Natural killer cell (primary cell): Measurements from ENCODE around the gene CRYZL1. TPM values are rescaled to one million over a fixed set of nuclear protein-coding genes. Genes with fewer than 3 reads are reported as not detected.

ENCODE experiments used
- ATAC-seq, 3 donors: fragments of 150-1000 bp in 2 of 3; fragments of 200-7000 bp in 1 of 3; cut with Tn5 transposase; 1 replicate in 1 of 3; 2 replicates in 2 of 3; pipeline ENCODE4 v1.10.0; 2021; ENCODE audit warnings: mild to moderate bottlenecking in 2 of 3, moderate library complexity in 2 of 3
- DNase-seq, 2 donors: peaks; one replicate each; pipeline versions ENCODE4 v3.0.0 to v3.0.0-alpha.2; 2013 to 2021; ENCODE audit warnings: mixed read lengths in 1 of 2
- H3K27ac ChIP-seq: one replicate; pipeline ENCODE4 v1.5.1; 2013; ENCODE audit warnings: mild to moderate bottlenecking, low read length
- H3K27me3 ChIP-seq: one replicate; pipeline ENCODE4 v1.6.1; 2013; ENCODE audit warnings: low read length; ENCODE audit not compliant: control insufficient read depth, insufficient read depth
- H3K36me3 ChIP-seq: one replicate; pipeline ENCODE4 v1.6.1; 2013; ENCODE audit warnings: low read length; ENCODE audit not compliant: control insufficient read depth, insufficient read depth
- H3K4me1 ChIP-seq: one replicate; pipeline ENCODE4 v1.6.1; 2013; ENCODE audit warnings: low read length; ENCODE audit not compliant: control insufficient read depth, insufficient read depth
- H3K4me3 ChIP-seq: one replicate; pipeline ENCODE4 v1.5.1; 2013; ENCODE audit warnings: low read length
- H3K9me3 ChIP-seq: one replicate; pipeline ENCODE4 v1.6.1; 2013; ENCODE audit warnings: low read length; ENCODE audit not compliant: control insufficient read depth, insufficient read depth
- H3K27ac Mint-ChIP-seq, 2 donors: one replicate each; pipeline ENCODE4 v1.8.0; 2022; ENCODE audit warnings: mild to moderate bottlenecking in 2 of 2, mixed read lengths in 2 of 2, moderate library complexity in 1 of 2
- H3K27me3 Mint-ChIP-seq, 2 donors: one replicate each; pipeline ENCODE4 v1.8.0; 2022; ENCODE audit warnings: low read depth in 2 of 2, mixed read lengths in 2 of 2
- H3K36me3 Mint-ChIP-seq: one replicate; pipeline ENCODE4 v1.8.0; 2022; ENCODE audit warnings: mixed read lengths
- H3K4me1 Mint-ChIP-seq, 2 donors: one replicate each; pipeline ENCODE4 v1.8.0; 2022; ENCODE audit warnings: mixed read lengths in 2 of 2
- H3K4me3 Mint-ChIP-seq: one replicate; pipeline ENCODE4 v1.8.0; 2022; ENCODE audit warnings: mild to moderate bottlenecking, moderate library complexity, mixed read lengths
- H3K9me3 Mint-ChIP-seq, 2 donors: one replicate each; pipeline ENCODE4 v1.8.0; 2022; ENCODE audit warnings: mixed read lengths in 2 of 2
- WGBS: methylation state at CpG from one replicate; pipeline ENCODE4 v1.1.7; 2013; ENCODE audit warnings: missing lambda C conversion rate; ENCODE audit not compliant: insufficient coverage; 5-methylcytosine and 5-hydroxymethylcytosine counted together
- intact Hi-C: fragments of 100-400 bp; cut with micrococcal nuclease; formaldehyde crosslinking; loops from one replicate; pipeline ENCODE4 v1.14.2; 2022
- total RNA-seq, 4 donors: library from RNA; stranded (reverse); fragments of 120-200 nt in 1 of 4; gene quantifications; one replicate each; pipeline versions ENCODE4 v1.2.3 to v1.2.4, GENCODE V29; 2013 to 2022
- TF ChIP-seq, protein P1 (sequence below): fragments of 200-600 bp; IDR thresholded peaks from one replicate; pipeline ENCODE4 v1.8.0; 2022; ENCODE audit warnings: antibody characterized with exemption

CRYZL1 gene
- total RNA-seq, 3 donors from 2014 or later (not counting 1 experiment from before 2014, with no cell fraction given) = 25.8 to 32.8 (median 30.0) TPM

DNA sequence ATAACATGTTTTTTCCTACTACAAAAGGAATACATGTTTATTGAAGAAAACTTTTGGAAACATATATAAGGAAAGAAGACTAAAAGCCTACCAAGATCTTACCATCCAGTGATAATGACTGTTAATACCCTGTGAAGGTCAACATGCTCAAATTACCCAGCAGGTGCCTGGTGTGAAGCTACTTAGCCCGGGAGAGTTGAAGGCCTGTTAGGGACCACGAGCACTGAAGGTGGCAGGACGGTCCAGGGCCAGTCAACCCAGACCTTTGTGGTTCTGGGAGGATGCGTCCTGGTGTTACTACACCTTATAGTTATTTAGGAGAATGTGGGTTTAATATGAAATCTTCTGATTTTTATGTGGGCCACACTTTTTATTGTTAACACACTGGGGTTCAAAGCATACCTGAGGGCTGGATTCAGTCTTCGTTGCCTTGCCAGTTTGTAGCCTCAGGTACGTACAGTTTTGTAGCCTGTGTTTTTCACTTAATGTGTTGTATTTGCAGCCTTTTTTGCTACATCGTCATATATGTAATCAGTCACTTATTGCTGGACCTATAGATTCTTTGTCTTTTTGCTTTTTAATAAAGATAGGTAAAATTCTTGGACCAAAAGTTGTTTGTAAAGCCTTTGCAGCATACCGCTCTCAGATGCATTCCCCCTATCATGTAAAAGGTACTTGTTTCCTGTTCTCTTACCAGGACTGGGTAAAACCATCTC, 10.6 kb upstream of the CRYZL1 start:
- ATAC-seq = no peak
- H3K4me1 Mint-ChIP-seq = peaks cover 0 to 1% of the 10 kb centered on the region in 2 donors
- no peak for DNase-seq
- no peaks in the 10 kb centered on the region for H3K4me1 ChIP-seq
- no peaks in the 10 kb centered on the region for H3K9me3 ChIP-seq
- no peak overlapping the region for H3K27ac ChIP-seq
- no peaks in the 10 kb centered on the region for H3K36me3 ChIP-seq
- H3K27ac Mint-ChIP-seq = no peak overlapping the region
- peaks cover 7 to 54% of the 10 kb centered on the region in 2 donors for H3K27me3 Mint-ChIP-seq
- no peak overlapping the region for H3K4me3 Mint-ChIP-seq
- H3K4me3 ChIP-seq = no peak overlapping the region
- no peaks in the 10 kb centered on the region for H3K9me3 Mint-ChIP-seq
- TF ChIP-seq, protein P1, sequence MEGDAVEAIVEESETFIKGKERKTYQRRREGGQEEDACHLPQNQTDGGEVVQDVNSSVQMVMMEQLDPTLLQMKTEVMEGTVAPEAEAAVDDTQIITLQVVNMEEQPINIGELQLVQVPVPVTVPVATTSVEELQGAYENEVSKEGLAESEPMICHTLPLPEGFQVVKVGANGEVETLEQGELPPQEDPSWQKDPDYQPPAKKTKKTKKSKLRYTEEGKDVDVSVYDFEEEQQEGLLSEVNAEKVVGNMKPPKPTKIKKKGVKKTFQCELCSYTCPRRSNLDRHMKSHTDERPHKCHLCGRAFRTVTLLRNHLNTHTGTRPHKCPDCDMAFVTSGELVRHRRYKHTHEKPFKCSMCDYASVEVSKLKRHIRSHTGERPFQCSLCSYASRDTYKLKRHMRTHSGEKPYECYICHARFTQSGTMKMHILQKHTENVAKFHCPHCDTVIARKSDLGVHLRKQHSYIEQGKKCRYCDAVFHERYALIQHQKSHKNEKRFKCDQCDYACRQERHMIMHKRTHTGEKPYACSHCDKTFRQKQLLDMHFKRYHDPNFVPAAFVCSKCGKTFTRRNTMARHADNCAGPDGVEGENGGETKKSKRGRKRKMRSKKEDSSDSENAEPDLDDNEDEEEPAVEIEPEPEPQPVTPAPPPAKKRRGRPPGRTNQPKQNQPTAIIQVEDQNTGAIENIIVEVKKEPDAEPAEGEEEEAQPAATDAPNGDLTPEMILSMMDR = no peak
- H3K36me3 Mint-ChIP-seq = no peaks in the 10 kb centered on the region
- WGBS = 88% methylated on average over 7 of the region's 8 CpGs
- H3K27me3 ChIP-seq = no peaks in the 10 kb centered on the region
- intact Hi-C loops = no loop called here

DNA sequence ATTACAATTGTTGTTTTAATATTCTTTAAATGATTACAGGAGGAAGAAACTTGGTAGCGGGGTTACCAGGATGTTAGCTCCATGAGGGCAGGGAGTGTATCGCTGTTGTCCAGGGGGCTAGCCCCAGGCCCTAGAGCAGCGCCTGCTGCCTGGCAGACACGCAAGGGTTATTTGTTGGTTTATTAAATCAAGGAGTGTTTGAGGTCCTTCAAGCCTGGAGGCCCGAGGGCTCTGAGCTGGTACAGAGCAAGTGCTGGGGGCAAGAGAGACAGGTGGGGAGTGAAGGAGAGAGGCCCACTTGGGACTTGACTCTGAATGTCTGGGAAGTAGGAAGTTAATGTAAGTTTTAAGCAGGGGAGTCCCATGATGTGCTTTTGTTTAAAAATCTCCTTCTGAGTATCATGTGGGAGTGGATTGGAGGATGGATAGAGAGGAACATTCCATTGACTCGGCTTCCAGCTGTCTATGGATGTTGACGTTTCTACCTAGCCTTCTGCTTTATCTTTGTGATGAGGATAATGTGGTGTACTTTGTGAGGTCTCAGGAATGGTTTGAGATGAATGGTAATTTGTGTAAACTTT, 9.5 kb upstream of the CRYZL1 start:
- Mint-ChIP-seq H3K36me3 (no peaks in the 10 kb centered on the region), H3K9me3 (no peaks in the 10 kb centered on the region), H3K27ac (no peak overlapping the region), H3K4me1 (no peaks in the 10 kb centered on the region), H3K4me3 (no peak overlapping the region), H3K27me3 (peaks cover 6 to 51% of the 10 kb centered on the region in 2 donors)
- Histone ChIP-seq H3K27me3 (no peaks in the 10 kb centered on the region), H3K27ac (no peak overlapping the region), H3K4me3 (no peak overlapping the region), H3K4me1 (no peaks in the 10 kb centered on the region), H3K9me3 (no peaks in the 10 kb centered on the region), H3K36me3 (no peaks in the 10 kb centered on the region)
- 90% methylated on average over 7 of the region's 7 CpGs for WGBS
- ATAC-seq (no peak), DNase-seq (no peak)
- intact Hi-C loops = no loop called here
- TF ChIP-seq, protein P1 = no peak

DNA sequence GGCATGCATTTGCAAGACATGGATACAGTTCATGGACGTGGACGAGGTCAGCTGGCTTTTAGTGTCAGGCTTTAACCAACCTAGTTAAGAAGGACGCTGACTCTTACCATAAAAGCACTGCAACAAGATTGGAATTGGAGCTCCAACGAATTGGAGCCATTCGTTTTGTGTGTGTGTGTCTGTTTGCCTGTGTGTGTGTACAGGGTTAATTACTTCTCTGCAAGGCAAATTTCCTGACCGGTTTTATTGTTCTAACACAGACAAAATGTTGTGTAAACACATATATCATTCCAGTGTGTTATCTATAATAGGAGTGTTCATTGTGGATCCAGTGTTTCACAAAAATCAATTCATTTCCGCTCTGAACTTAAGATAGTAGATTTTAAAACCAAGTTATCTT, 8.7 kb upstream of the CRYZL1 start:
- H3K4me3 ChIP-seq = no peak overlapping the region
- no peak for DNase-seq
- Mint-ChIP-seq H3K27ac (no peak overlapping the region), H3K4me3 (no peak overlapping the region), H3K27me3 (peaks cover 6 to 47% of the 10 kb centered on the region in 2 donors), H3K36me3 (no peaks in the 10 kb centered on the region), H3K9me3 (no peaks in the 10 kb centered on the region), H3K4me1 (no peaks in the 10 kb centered on the region)
- no peaks in the 10 kb centered on the region for H3K36me3 ChIP-seq
- H3K9me3 ChIP-seq = no peaks in the 10 kb centered on the region
- TF ChIP-seq, protein P1 = no peak
- WGBS = 92% methylated on average over 5 of the region's 7 CpGs
- ATAC-seq = no peak
- intact Hi-C loops = no loop called here
- no peak overlapping the region for H3K27ac ChIP-seq
- no peaks in the 10 kb centered on the region for H3K27me3 ChIP-seq
- no peaks in the 10 kb centered on the region for H3K4me1 ChIP-seq
